ENCODE data around the gene LRRC61.

Gene LRRC61

GRCh38 chr7:150371131-150371995 is 48.2 kb downstream of the LRRC61 start:
- no peak for DNase-seq (ENCODE audit: low read depth)

- no peak for DNase-seq (ENCODE audit: low read depth)
These were observed 48.8 kb downstream of the LRRC61 start for GRCh38 chr7:150371996-150372270.

GRCh38 chr7:150372271-150373048 is 49.3 kb downstream of the LRRC61 start:
- DNase-seq (ENCODE audit: low read depth), result no peak

- DNase-seq (ENCODE audit: low read depth), result no peak
These were observed 50.1 kb downstream of the LRRC61 start for GRCh38 chr7:150373049-150373801.

GRCh38 chr7:150374026-150374425 is 50.9 kb downstream of the LRRC61 start:
- no peak for DNase-seq (ENCODE audit: low read depth)

- no peak for DNase-seq (ENCODE audit: low read depth)
These were observed 51.3 kb downstream of the LRRC61 start for GRCh38 chr7:150374472-150374871.

GRCh38 chr7:150375662-150376521 is 52.7 kb downstream of the LRRC61 start:
- DNase-seq (ENCODE audit: low read depth), result no peak

GRCh38 chr7:150376560-150376959 is 53.4 kb downstream of the LRRC61 start:
- DNase-seq (ENCODE audit: low read depth), result no peak

GRCh38 chr7:150377196-150377595 is 54.0 kb downstream of the LRRC61 start:
- DNase-seq (ENCODE audit: low read depth), result no peak

- no peak for DNase-seq (ENCODE audit: low read depth)
These were observed 54.5 kb downstream of the LRRC61 start for GRCh38 chr7:150377635-150378034.

GRCh38 chr7:150378115-150378852 is 55.1 kb downstream of the LRRC61 start:
- no peak for DNase-seq (ENCODE audit: low read depth)

- no peak for DNase-seq (ENCODE audit: low read depth)
These were observed 55.8 kb downstream of the LRRC61 start, which contains the start of gene ZNF775 for GRCh38 chr7:150378853-150379440. ZNF775 (plus strand) TSS chr7:150379330; CDS start chr7:150388471, 9,141 bp downstream.

GRCh38 chr7:150379441-150380379 is 56.6 kb downstream of the LRRC61 start:
- no peak for DNase-seq (ENCODE audit: low read depth)

GRCh38 chr7:150380463-150380862 is 57.3 kb downstream of the LRRC61 start:
- no peak for DNase-seq (ENCODE audit: low read depth)

- no peak for DNase-seq (ENCODE audit: low read depth)
These were observed 57.9 kb downstream of the LRRC61 start for GRCh38 chr7:150381096-150381495.

- no peak for DNase-seq (ENCODE audit: low read depth)
These were observed 58.6 kb downstream of the LRRC61 start for GRCh38 chr7:150381785-150382122.

GRCh38 chr7:150382123-150382843 is 59.1 kb downstream of the LRRC61 start:
- no peak for DNase-seq (ENCODE audit: low read depth)

- no peak for DNase-seq (ENCODE audit: low read depth)
These were observed 59.7 kb downstream of the LRRC61 start for GRCh38 chr7:150382844-150383225.

Measured in HS-5 (cell line).